ENCODE results near the gene TENT5C. TPM values are rescaled to one million over a fixed set of nuclear protein-coding genes. Genes with fewer than 3 reads are reported as not detected.

TENT5C gene
- total RNA-seq, 1 donor from 2014 or later, result 2.1 TPM

DNA sequence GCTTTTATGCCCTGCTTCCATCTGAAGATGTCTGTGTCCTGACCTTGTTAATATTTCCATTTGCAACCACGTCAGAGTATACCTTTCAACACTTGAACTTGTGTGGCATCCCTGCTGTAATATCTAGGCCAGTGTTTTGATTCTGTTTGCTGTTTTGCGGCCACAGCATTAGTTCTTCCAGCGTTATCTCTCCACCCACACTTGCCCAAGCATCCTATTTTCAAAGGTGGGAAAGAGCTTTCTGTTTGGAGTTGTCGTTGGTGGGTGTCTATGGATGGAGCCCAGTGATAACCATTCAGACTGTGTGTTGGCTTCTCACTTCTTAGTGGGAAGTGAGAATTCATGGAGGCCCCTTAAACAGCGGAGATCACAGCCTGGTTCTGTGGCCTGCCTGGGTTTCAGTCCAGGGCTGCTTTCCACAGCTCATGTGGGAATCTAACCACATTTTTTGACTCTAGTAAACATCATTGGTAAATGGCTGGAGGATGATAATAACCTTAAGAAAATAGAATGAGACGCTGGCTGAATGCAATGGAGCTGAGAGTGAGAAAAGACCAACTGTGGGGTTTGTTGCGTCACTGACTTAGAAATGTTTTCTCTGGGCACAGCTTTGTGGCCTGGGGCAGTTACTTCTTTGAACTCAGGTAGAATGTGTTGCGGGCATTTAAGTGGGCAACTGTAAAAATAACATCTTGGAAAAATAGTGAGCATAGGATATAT lies 7.6 kb downstream of the TENT5C start:
- peak; percentile 63 for DNase-seq (ENCODE audit: low read depth)

DNA sequence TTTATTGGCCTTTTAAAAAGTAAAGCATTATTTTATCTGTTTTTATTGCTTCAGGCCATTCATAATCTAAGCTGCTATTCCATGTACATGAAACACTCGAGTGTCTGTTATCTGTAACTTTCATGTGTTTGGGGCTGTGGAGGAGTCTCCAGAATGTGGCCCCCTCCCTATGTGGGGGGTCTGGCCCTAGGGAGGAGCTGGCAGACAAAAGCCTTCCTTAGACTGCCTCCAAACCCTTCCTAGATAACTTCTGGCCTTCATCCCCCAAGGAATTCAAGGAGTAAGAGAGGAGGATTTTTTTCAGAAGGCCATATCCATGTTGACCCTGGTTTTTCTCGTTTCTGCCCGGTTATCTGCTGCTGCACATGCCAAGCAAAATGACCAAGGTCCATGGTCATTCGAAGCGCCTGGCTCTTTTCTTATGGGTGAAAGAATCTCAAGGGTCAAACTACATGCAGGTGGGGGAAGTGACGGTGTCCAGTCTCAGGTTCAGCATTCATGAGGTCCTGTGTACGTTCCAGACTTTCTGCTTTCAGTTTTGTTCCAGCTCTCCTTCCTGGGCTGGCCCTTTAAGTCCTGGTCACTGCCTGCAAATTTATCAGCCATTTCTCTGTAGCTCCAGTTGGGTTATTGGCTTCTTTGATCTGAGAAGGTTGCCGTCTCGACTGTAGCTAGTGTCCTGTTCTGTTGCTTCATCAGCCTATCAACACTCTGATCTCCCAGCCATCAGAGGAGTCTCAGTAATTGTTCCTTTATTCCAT lies 8.3 kb downstream of the TENT5C start:
- no peak for DNase-seq (ENCODE audit: low read depth)

DNA sequence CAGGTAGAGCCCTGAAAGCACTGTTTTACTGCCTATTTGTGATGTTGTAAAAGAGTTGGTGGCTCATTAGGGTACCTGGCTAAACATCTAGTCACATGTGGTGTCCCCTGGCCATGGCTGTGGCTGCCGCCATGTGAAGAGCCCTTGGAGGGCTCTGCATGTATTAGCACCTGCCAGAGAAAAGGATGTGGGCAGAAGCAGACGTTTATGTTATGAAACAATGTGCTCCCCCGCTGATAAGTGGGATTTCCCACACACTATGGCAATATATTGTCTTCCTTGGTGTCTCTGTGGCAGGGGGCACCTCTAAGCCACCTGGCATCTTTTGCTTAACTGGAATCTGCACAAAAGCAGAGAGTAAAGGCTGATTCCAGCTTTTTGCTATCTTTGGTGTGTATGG lies 9.6 kb downstream of the TENT5C start:
- no peak for DNase-seq (ENCODE audit: low read depth)

DNA sequence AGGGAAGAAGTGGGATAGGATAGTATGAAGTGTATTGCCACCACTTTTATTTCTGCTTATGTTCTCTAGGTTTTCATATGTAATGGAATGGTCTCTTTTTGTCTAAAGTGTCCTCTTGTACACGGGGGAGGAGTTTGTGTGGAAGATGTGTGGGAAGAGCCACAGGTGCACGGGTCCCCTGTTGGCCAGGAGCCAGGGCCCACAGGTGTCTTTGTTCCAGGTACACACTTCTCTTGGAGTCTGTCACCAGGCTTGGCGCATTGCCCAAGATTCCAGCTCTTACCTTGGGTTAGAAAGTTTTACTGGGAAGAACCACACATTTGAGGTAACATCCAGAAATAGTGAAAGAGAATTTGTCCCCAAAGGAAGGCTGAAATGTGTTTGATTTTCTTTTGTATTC lies 10.5 kb downstream of the TENT5C start:
- no peak for DNase-seq (ENCODE audit: low read depth)

- DNase-seq (ENCODE audit: low read depth), result no peak
Measured at GRCh38 chr1:117616967-117617366, 11.1 kb downstream of the TENT5C start.

DNA sequence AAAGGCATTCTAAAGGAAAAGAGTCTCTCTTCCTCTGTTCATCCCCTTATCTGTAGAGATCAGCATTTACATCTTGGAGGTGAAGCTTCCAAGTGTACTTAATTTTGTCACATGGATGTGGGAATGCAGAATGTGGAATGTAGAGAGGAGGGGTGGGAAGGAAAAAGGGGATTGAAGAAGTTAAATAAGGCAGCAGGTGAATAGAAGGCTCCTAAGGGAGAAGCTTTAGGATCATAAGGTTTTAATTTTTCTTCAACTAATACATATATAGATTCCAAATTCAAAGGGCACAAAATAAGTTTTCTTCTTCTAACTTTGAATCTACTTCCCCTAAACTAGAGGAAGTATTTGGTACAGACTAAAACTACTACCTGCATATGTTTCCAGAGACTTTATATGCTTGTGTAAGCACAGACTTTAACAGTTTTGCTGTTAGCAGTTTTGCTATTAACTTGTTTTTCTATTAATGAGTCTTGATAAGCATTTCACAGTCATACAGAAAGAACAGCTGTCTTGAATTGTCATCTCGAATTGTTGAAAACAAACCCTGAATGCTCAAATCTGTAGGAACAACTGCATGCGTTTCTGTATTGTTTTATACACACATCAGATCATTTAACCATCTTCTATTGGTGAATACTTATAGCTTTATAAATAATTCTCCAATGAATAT lies 12.7 kb downstream of the TENT5C start:
- no peak for DNase-seq (ENCODE audit: low read depth)

DNA sequence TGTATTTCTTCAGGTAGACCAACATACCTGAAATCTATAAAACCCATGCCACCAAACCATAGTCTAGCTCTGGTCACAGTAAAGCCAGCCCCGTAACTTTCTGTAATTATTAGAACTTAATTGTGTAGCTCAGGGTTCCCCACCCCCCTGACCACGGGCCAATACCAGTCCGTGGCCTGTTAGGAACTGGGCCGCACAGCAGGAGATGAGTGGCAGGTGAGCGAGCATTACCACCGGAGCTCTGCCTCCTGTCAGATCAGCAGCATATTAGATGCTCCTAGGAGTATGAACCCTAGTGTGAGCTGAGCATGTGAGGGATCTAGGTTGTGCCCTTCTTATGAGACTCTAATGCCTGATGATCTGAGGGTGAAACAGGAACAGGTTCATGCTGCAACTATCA lies 14.6 kb downstream of the TENT5C start:
- DNase-seq (ENCODE audit: low read depth), result no peak

- DNase-seq (ENCODE audit: low read depth), result no peak
Measured at GRCh38 chr1:117621316-117621715, 15.5 kb downstream of the TENT5C start.

DNA sequence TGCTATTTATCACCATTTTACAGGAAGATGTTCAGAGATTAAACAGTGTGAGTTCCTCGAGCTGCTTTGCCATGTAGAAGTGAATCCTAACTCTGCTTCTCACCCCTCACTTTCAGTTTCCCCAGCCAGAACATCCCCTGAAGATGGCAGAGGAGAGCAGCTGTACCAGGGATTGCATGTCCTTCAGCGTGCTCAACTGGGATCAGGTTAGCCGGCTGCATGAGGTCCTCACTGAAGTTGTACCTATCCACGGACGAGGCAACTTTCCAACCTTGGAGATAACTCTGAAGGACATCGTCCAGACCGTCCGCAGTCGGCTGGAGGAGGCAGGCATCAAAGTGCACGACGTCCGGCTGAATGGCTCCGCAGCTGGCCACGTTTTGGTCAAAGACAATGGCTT lies 16.9 kb downstream of the TENT5C start:
- DNase-seq (ENCODE audit: low read depth), result no peak

GRCh38 chr1:117623141-117623540 lies 17.3 kb downstream of the TENT5C start:
- no peak for DNase-seq (ENCODE audit: low read depth)

- DNase-seq (ENCODE audit: low read depth), result no peak
Measured at GRCh38 chr1:117623698-117624097, 17.9 kb downstream of the TENT5C start.

DNA sequence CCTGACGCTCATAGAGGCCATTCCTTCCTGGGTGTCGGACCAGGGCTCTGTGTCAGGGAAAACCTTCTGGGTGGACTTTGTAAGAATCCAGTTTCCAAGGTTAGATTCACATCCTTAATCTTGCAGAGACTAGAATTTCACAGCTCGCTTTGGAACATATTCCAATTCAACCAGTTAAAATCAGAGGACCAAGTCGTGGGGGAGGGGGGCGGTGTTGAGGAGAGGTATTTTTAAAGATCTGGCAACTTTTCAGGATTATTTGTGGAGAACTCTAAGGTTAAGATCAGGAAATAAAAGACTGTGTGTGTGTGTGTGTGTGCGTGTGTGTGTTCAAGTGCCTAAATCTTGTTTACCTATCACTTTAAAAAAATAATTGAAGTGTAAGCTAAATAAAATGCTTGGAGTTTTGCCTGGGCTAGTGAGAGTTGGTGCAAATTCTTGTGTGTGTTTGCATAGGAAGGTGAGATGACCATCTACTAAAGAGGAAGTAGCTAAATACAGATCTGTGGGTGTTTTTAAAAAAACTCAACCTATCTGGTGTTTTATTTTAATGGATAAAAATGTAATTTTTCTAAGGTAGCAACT lies 21.8 kb downstream of the TENT5C start:
- DNase-seq (ENCODE audit: low read depth), result no peak

- no peak for DNase-seq (ENCODE audit: low read depth)
Measured at GRCh38 chr1:117628343-117628742, 22.5 kb downstream of the TENT5C start.

GRCh38 chr1:117629625-117630422 lies 24.0 kb downstream of the TENT5C start:
- no peak for DNase-seq (ENCODE audit: low read depth)

DNA sequence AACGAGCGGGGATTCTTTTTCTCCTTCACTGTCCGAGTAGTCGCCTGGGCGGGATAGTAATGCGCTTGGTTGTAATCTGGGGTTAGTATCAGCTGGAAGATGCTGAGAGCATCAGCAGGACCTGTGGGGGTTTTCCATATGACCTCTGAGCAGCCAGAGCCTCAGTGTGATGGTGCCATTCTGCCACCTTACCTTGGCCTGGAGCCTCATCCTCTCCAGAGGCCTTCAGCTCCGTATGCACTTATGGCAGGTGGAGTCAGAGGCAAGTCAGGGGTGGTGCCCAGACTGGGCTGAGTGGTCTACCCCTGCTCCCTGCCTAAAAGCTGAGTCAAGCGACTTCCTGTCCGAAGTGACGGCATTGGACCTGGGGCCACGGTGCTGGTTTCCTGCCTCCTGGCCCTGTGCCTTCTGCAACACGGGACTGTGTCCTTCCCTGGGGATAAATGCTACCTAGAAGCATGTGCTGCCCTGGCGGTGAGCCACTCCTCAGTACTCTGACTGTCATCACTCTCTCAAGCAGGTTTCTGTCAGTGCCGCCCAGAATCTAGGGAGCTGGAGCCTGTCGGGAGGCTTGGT lies 24.7 kb downstream of the TENT5C start:
- no peak for DNase-seq (ENCODE audit: low read depth)

GRCh38 chr1:117631359-117632160 lies 25.7 kb downstream of the TENT5C start:
- DNase-seq (ENCODE audit: low read depth), result no peak

GRCh38 chr1:117632269-117633067 lies 26.6 kb downstream of the TENT5C start:
- DNase-seq (ENCODE audit: low read depth), result no peak

DNA sequence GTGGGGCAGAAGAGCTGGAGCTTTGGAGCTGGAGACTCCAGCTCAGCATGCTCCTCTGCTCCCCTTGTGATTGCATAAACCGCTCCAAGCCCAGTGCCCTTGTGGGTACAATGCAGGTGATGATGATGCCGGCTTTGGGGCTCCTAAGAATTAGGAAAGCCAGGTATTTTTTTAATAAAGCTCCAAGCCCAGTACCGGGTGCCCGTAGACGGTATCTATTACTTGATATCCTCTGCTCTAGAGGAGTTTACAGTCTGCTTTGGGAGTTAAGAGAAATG lies 27.2 kb downstream of the TENT5C start:
- DNase-seq (ENCODE audit: low read depth), result no peak

- DNase-seq (ENCODE audit: low read depth), result no peak
Measured at GRCh38 chr1:117633423-117633822, 27.6 kb downstream of the TENT5C start.

GRCh38 chr1:117633936-117634335 lies 28.1 kb downstream of the TENT5C start:
- no peak for DNase-seq (ENCODE audit: low read depth)

All from renal cortical epithelial cell (primary cell).